Activated naive CD4-positive, alpha-beta T cell treated with anti-CD3 and anti-CD28 coated beads, Interleukin-2, amount 50 U/mL, for 72 hours (primary cell): ENCODE results near the gene RBM41. TPM values are rescaled to one million over a fixed set of nuclear protein-coding genes. Genes with fewer than 3 reads are reported as not detected.
A peak's percentile ranks its signal among the peaks of the same experiment; 100 is the strongest.
"Not testable (repeated sequence)": the region's sequence is repeated elsewhere in the genome, so short reads cannot be mapped to it uniquely, and the experiment has no call there.

Experiments used
- ATAC-seq, 2 donors: fragments of 150-1000 bp; cut with Tn5 transposase; 2 replicates each; pipeline ENCODE4 v1.10.0; 2021; ENCODE audit warnings: mild to moderate bottlenecking in 2 of 2, moderate library complexity in 2 of 2
- DNase-seq, 2 donors: peaks; one replicate each; pipeline ENCODE4 v3.0.0; 2021 to 2022; ENCODE audit warnings: low spot score in 2 of 2
- H3K27ac Mint-ChIP-seq, 2 donors: one replicate each; pipeline ENCODE4 v1.8.0; 2022; ENCODE audit warnings: mild to moderate bottlenecking in 2 of 2, mixed read lengths in 2 of 2
- H3K36me3 Mint-ChIP-seq, 2 donors: one replicate each; pipeline ENCODE4 v1.8.0; 2022; ENCODE audit warnings: mixed read lengths in 2 of 2
- H3K9me3 Mint-ChIP-seq, 2 donors: one replicate each; pipeline ENCODE4 v1.8.0; 2022; ENCODE audit warnings: mixed read lengths in 2 of 2
- total RNA-seq, 2 donors: library from RNA; stranded (reverse); gene quantifications; one replicate each; pipeline ENCODE4 v1.2.3, GENCODE V29; 2022

RBM41 gene
- total RNA-seq = 10 to 100 TPM; 10.4 to 14.2 TPM

DNA sequence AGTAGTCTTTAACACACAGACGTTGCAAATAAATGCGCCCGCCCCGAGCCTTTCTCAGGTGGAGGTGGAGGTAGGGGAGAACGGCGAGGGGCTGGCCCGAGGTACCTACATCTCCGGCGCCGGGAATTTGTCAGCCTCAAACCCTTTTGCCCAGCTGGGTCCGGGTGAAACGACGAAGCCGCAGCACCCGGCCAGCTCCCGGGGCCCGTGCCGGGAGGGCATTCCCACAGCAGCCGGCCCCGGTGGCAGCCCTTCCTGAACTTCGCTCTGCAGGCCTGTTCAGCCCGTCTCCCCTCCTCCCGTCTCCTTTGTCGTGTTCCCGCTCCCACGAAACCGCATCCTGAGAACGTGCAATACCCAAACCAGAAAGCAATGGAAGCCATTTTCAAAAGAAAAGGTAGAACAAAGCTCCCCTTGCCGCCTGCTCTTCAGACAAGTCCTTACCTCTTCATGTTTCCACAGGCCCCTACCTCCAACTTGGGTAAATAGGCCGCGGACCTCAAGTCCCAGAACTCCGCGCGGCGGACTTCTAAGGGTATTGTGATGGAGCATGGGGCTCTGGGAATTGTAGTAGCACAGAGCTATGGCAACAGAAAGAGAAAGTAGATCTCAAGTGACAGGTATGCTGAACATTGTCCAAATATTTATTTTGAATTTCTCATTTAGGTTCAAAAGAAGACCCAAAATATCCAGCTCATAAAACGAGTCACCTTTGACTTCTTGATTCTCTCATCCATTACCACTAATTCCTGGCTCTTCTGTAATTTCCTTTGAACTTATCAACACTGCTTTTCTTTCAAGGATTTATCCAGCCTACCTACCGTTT is at the start of gene RBM41:
Gene RBM41 (minus strand): TSS at position 501 of the 826 bp plus-strand sequence. CDS start 49 bp downstream, at position 452.
- peak; percentile 94 to 100 for ATAC-seq
- H3K27ac Mint-ChIP-seq = peak within 1 kb of the TSS; percentile 90 to 99
- peak; percentile 56 to 57 for DNase-seq
- H3K9me3 Mint-ChIP-seq = no peaks in the 10 kb centered on the region
- H3K36me3 Mint-ChIP-seq = peaks cover 27 to 28% of the 10 kb centered on the region in 2 donors

DNA sequence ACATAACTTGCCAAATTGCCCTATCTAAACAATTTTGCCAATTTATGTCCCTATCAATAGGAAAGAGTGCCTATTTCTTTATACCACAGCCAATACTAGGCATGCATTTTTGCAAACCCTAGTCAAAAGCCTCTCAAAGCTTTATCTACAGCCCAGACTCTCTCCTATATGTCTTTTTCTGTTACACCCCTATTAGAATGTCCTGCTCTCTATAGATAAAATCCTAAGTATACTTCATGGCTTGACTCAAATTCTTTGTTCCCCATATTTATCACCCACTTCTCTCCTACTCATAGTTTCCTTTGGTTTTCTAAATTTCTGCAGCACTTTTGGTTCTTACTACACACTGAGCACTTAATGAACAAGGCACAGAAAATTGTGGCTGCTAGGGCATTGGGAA is 49.6 kb upstream of the RBM41 start:
- Mint-ChIP-seq H3K9me3 (no peaks in the 10 kb centered on the region), H3K27ac (peak overlapping the region in 1 of 2 donors; percentile 16), H3K36me3 (no peaks in the 10 kb centered on the region)
- DNase-seq (no peak), ATAC-seq (no peak)

DNA sequence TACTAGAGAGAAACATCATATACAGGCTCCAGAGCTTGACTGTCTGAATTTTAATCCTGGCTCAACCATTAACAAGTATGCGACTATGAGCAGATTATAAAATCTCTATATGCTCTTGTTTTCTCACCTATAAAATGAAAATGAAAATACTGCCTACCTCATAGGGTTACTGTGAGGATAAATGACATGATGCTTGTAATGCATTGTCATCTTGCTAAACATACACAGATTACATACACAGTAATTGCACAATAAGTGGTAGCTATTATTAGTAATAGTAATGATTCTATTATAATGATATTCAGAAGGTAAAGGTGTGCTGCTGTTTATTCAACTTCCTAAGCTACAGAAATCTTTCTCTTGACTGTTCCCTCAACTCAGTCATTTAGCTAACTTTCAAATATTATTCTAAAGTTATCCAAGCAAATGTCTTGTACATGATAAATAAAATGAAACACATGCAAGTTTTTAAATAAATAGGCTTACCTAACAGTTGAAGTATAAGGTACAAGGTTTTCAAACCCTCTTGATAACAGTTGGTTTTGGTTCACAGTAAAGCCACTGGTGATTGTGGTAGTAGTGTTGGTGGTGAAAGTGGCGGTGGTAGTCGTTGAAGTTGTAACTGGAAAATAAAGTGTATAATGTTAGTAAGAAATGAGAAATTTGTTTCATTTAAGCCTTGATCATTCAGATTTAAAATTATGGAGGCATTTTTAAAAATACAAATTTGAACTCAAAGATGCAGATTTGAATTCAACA is 48.7 kb upstream of the RBM41 start:
- H3K9me3 Mint-ChIP-seq = no peaks in the 10 kb centered on the region
- no peak for DNase-seq
- no peak overlapping the region for H3K27ac Mint-ChIP-seq
- no peaks in the 10 kb centered on the region for H3K36me3 Mint-ChIP-seq
- no peak for ATAC-seq

DNA sequence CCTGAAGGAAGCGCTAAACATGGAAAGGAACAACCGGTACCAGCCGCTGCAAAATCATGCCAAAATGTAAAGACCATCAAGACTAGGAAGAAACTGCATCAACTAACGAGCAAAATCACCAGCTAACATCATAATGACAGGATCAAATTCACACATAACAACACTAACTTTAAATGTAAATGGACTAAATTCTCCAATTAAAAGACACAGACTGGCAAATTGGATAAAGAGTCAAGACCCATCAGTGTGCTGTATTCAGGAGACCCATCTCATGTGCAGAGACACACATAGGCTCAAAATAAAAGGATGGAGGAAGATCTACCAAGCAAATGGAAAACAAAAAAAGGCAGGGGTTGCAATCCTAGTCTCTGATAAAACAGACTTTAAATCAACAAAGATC is 39.0 kb upstream of the RBM41 start:
- H3K36me3 Mint-ChIP-seq, ATAC-seq: not testable (repeated sequence)

DNA sequence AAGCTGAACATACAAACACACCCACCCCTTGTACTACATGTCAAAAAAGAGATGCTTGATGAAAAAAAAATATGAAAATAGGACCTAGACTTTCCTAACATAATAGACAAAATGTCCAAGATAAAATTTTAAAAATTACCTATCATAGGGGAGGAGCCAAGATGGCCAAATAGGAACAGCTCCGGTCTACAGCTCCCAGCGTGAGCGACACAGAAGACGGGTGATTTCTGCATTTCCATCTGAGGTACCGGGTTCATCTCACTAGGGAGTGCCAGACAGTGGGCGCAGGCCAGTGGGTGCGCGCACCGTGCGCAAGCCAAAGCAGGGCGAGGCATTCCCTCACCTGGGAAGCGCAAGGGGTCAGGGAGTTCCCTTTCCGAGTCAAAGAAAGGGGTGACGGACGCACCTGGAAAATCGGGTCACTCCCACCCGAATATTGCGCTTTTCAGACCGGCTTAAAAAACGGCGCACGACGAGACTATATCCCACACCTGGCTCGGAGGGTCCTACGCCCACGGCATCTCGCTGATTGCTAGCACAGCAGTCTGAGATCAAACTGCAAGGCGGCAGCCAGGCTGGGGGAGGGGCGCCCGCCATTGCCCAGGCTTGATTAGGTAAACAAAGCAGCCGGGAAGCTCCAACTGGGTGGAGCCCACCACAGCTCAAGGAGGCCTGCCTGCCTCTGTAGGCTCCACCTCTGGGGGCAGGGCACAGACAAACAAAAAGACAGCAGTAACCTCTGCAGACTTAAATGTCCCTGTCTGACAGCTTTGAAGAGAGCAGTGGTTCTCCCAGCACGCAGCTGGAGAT is 37.2 kb upstream of the RBM41 start:
- H3K36me3 Mint-ChIP-seq, DNase-seq, H3K9me3 Mint-ChIP-seq, ATAC-seq, H3K27ac Mint-ChIP-seq: not testable (repeated sequence)

More for the DNA sequence above, 39.0 kb upstream of the RBM41 start:
- not testable (repeated sequence) for H3K27ac Mint-ChIP-seq, H3K9me3 Mint-ChIP-seq, DNase-seq

DNA sequence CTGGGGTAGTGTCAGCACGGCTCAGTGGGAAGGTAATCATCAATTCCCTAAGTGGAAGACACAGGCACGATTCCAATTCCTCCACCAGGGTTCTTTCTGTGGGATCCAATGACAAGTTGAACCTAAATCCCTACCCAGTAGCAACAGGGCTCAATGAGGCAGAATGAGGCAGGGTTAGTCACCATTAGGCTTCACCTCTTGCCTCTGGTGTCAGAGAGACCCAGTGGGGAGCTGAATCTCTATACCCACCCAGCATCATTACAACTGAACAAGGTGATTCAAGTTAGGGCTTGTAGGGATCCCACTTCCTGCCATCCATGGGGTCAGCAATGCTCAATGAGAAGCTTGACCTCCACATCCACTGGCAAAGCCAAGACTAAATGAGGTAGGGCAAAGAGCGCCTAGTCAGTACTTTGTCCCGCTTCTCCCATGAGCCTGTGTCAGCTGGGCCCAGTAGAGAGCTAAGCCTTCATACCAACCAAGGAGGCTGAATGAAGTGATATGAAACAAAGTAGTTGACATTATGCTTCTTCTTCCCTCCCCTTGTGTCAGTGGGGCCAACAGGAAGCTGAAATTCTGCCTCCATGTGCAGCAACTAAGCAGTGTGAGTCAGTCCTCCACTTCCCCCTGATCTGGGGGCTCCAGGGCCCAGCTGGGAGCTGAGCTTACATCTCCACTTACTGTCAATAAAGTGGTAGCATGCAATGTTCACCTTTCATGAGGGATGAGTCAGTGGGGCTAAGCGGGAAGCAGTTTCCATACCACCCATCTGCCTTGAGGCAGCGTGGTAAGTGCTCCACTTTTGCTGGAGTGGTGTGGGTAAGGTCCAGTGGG is 36.4 kb upstream of the RBM41 start:
- no peak overlapping the region for H3K27ac Mint-ChIP-seq
- ATAC-seq = peak; percentile 77 to 94

DNA sequence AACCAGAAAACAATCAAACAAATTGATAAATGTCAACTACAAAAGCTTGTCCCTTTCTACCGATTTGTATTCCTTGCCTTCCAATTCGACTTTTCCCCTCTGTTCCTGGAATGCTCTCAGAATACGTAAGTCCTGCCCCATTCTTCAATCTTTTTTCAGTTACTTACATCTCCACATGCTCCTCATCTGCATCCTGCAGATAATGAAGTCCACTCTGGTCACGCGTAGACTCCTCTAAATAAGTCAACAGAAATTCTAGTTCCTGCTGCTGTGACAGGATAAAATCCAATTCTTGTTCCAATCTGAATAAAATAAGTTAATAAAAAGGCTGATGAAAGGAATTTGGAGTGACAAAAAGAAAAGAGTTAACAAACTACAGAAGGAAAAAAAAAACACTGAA is 34.4 kb upstream of the RBM41 start:
- Mint-ChIP-seq H3K36me3 (no peaks in the 10 kb centered on the region), H3K9me3 (no peaks in the 10 kb centered on the region), H3K27ac (no peak overlapping the region)
- ATAC-seq = no peak
- no peak for DNase-seq

More for the DNA sequence above, 36.4 kb upstream of the RBM41 start:
- no peak for DNase-seq
- Mint-ChIP-seq H3K36me3 (no peaks in the 10 kb centered on the region), H3K9me3 (no peaks in the 10 kb centered on the region)

DNA sequence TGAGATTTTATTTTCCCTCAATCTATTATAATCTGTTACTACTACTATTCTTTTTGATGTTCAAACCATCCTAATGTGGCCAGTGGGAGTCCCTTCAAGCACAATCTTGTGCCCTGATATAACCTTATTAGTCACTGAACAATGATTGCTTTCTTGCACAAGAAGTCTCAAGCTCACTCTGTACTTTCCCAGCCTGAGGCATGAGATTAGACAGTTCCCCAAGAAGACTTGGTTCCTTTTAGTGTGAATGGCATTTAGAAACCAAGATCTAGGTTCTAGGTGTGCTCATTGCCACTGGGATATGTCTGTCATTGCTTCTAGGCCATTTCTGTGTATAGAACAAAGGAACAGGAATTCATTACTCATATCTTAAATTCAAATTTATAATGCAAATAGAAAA is 28.0 kb upstream of the RBM41 start:
- ATAC-seq (peak in 1 of 2 donors; percentile 18), DNase-seq (no peak)
- Mint-ChIP-seq H3K9me3 (no peaks in the 10 kb centered on the region), H3K36me3 (no peaks in the 10 kb centered on the region), H3K27ac (no peak overlapping the region)

DNA sequence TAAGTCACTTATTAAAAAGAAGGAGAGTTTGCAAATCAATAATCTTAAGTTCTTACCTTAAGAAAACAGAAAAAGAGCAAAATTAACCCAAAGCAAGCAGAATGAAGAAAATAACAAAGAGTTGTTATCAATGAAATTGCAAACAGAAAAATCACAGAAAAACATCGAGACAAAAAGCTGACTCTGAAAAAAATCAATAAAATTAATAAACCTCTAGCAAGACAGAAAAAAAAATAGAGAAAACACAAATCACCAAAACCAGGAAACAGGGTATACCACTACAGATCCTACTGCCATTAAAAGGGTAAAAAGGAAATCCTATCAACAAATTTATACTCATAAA is 17.3 kb upstream of the RBM41 start:
- ATAC-seq (no peak), DNase-seq (no peak)
- no peaks in the 10 kb centered on the region for H3K9me3 Mint-ChIP-seq
- H3K36me3 Mint-ChIP-seq = no peaks in the 10 kb centered on the region
- peak overlapping the region in 1 of 2 donors; percentile 78 for H3K27ac Mint-ChIP-seq

DNA sequence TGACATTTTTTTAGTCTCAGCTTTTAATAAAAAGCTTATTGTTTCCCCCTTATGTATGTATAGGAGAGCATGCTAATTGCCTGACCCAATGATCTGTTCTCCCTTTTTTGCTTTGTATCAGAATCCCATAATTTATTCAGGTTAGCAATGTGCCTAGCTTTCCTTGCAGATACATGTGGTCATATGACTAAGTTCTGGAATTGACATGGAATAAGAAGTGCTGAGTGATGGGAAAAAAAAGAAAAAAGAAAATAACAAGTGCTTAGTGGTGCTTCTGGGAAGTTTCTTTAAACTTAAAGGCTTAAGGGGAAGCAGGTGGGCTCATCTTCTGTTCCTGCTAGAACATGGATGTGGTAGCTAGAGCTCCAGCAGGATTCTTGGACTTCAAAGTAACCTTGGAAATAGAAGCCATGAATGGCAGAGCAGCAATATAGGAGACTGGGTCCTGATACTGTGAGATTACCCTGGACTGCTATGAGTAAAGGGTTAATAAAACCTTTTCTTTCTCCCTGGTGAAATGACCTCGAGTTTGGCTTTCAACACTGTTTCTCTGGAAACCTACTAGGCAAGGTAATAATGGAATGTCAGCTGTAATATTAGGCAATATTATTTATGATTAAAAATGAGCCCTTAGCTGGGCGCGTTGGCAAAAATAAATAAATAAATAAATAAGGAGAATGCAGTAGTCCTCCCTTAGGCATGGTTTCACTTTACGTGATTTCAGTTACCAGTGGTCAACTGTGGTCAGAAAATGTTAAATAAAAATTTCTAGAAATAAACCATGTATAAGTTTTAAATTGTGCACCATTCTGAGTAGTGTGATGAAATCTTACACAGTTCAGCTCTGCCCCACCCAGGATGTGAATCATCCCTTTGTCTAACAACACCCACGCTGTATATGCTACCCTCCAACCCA is 16.7 kb upstream of the RBM41 start:
- Mint-ChIP-seq H3K9me3 (no peaks in the 10 kb centered on the region), H3K36me3 (no peaks in the 10 kb centered on the region), H3K27ac (peak overlapping the region in 1 of 2 donors; percentile 36)
- ATAC-seq (peak; percentile 57 to 74), DNase-seq (no peak)

DNA sequence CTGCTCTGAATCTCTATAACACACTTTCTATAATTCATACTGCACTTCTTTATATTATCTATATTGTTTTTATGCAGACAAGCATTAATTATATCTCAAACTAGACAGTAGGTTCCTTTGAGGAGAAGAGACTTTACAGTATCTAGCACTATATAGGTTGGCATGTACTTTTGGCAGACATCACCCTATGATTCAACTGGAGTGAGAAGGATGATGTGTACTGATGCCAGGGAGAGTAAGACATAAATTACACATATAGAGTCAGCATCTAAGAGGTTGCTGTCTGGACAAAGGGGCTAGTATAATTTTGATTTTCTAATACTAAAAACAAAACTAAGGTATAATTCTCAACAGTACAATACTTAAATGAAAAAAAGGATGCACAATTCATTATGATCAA is 5.1 kb upstream of the RBM41 start:
- Mint-ChIP-seq H3K36me3 (peaks cover under 1% of the 10 kb centered on the region in 2 donors), H3K9me3 (no peaks in the 10 kb centered on the region), H3K27ac (no peak overlapping the region)
- no peak for ATAC-seq
- DNase-seq = no peak

DNA sequence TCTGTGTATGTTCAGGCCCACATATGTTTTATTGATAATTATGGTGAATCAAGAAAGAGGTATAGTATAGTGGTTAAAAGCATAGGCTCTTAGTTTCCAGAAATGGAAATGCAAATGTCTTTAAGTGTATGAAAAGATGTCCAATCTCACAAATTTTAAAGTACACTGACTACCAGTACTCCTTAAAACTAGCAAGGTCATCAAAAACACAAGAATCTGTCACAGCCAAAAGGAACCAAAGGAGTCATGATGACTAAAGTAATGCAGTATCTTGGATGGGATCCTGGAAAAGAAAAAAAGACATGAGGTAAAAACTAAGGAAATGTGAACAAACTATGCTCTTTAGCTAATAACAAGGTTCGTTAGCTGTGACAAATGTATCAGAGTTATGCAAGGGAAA is 661 bp upstream of the RBM41 start:
- DNase-seq (no peak), ATAC-seq (no peak)
- Mint-ChIP-seq H3K27ac (peak overlapping the region; percentile 90 to 99), H3K36me3 (peaks cover 21 to 22% of the 10 kb centered on the region in 2 donors), H3K9me3 (no peaks in the 10 kb centered on the region)

DNA sequence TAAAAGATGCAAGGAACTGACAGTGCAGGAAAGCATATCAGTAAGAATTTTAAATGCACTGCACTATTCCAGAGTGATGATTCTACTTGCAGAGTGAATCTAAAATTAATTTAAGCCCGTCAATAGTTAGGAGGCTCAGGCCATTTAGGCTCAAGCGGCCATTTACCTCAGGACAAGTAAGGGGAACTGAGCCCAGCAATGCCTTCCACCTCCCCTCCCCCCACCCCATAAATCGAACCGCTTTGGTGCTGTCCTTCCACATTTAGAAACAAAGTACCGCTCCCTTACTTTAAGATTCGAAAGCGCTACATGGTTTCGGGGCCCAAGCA is 665 bp downstream of the RBM41 start:
- no peaks in the 10 kb centered on the region for H3K9me3 Mint-ChIP-seq
- no peak for DNase-seq
- H3K27ac Mint-ChIP-seq = peak overlapping the region in 1 of 2 donors; percentile 90
- ATAC-seq = no peak
- peaks cover 27 to 33% of the 10 kb centered on the region in 2 donors for H3K36me3 Mint-ChIP-seq

DNA sequence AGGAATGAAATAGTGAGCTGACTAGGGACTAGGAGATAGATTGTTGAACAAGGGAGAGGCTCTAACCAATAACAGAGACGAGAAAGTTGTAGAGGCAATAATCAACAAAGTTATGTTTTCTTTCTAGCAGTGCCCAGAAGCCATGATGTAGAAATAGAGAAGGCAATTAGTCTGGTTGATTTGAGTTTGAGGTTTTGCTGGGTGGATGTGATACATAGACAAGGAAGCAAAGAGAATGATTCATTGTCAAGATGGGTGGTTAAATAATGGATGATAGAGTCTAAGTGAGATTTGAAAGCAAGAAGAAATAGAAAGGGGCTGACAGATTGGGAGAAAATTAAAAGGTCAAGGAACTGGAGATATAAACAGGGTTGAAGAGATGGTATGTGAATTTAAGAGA is 11.2 kb downstream of the RBM41 start:
- Mint-ChIP-seq H3K36me3 (peaks cover 14 to 26% of the 10 kb centered on the region in 2 donors), H3K27ac (peak overlapping the region in 1 of 2 donors; percentile 69), H3K9me3 (no peaks in the 10 kb centered on the region)
- no peak for ATAC-seq
- no peak for DNase-seq

DNA sequence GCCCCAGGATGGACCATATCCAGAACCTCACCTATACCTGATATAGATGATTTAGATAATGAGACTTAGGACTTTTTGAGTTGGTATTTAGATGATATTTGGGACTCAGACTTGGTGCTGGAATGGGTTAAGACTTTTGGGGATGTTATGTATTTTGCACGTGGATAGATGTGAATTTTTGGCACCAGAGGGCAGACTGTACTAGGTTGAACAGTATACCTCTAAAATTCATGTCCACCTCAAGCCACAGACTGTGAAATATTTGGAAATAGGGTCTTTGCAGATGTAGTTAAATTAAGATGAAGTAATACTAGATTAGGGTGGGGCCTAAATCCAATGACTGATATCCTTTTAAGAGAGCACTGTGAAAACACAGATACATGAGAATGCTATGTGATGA is 15.6 kb downstream of the RBM41 start:
- H3K27ac Mint-ChIP-seq = no peak overlapping the region
- H3K36me3 Mint-ChIP-seq = peaks cover 7 to 16% of the 10 kb centered on the region in 2 donors
- H3K9me3 Mint-ChIP-seq = no peaks in the 10 kb centered on the region
- DNase-seq (no peak), ATAC-seq (no peak)
